GM21381 (cell line): ENCODE measurements around the gene NPIPB9.
A peak's percentile ranks its signal among the peaks of the same experiment; 100 is the strongest.
"Not testable (repeated sequence)": the region's sequence is repeated elsewhere in the genome, so short reads cannot be mapped to it uniquely, and the experiment has no call there.

Experiments
- ATAC-seq: cut with Tn5 transposase; IDR thresholded peaks from one replicate; pipeline ENCODE4 v1.9.1; 2021; ENCODE audit warnings: mild to moderate bottlenecking, moderate library complexity; ENCODE audit not compliant: unreplicated experiment

Gene NPIPB9

DNA sequence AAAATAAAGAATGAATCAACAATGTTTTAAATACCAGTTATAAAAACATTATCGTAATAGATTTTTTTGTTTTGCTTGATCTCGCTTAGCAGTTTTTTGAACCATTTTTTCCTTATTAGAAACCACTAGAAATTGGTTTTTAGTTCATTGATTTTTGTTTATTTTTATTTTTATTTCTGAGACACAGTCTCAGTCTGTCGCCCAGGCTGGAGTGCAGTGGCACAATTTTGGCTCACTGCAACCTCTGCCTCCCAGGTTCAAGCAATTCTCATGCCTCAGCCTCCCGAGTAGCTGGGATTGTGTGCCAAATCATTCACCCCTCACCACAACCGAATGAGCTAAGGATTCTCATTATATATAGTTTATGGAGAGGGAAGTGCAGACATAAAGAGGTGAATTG is at the start of gene NPIPB9:
Gene NPIPB9, plus strand, starts transcription at position 301 of the 400 bp plus-strand sequence.
- not testable (repeated sequence) for ATAC-seq

GRCh38 chr16:28704246-28704645 is 47.3 kb upstream of the NPIPB9 start:
- ATAC-seq: not testable (repeated sequence)

- ATAC-seq: peak; percentile 98
These were observed 40.1 kb upstream of the NPIPB9 start, which contains the start of gene EIF3C for GRCh38 chr16:28711220-28712083. Gene EIF3C, plus strand, starts transcription at chr16:28711464. Its CDS starts 223 bp downstream, at chr16:28711687.

GRCh38 chr16:28722852-28723650 is 28.5 kb upstream of the NPIPB9 start:
- ATAC-seq: not testable (repeated sequence)

DNA sequence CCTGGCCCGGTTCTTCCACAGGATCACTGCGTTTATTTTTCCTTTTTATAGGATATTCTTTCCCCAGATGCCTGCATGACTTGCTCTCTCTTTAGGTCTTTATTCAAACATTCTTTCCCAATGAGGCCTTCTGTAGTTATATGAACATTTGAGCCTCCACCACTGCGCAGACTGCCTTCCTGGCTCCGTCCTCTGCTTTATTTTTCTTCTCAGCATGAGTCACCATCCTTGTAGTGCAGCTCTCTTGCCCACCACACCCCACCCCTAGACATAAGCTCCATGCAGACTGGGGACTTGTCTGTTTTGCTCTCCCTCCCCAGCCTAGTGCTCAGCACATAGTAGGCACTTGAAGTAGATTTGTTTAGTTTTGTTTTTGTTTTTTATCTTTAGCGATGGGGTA is 20.3 kb upstream of the NPIPB9 start:
- not testable (repeated sequence) for ATAC-seq

DNA sequence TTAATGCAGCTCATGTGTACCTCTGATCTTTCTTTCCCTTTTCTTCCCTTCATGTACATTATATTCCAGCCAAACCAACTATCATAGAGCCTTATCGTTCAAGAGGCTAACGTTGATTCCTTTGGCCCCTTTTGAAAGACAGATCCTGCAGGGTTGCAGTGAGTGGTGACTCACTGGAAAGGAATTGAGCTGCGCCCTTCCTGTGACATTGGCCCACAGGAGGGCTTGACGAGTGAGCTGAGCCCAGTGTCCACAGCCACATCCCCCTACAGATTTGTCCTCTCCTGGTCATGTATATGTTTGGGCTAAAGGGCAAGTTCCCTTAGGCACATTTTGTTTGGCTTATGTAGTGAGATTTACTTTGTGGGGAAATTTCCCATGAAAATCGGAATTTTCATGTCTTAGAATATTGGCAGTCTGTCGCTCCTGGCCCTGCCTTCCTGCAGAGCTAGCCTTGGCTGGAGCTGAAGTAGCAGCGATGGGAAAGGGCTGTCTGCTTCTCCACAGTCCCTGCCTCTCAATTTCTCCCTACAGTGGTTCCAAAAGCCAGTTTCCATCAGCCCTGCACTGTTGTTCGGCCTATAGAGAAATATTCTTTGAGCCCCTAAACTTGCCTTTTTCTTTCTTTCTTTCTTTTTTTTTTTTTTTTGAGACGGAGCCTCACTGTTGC is 19.0 kb upstream of the NPIPB9 start:
- ATAC-seq: not testable (repeated sequence)

DNA sequence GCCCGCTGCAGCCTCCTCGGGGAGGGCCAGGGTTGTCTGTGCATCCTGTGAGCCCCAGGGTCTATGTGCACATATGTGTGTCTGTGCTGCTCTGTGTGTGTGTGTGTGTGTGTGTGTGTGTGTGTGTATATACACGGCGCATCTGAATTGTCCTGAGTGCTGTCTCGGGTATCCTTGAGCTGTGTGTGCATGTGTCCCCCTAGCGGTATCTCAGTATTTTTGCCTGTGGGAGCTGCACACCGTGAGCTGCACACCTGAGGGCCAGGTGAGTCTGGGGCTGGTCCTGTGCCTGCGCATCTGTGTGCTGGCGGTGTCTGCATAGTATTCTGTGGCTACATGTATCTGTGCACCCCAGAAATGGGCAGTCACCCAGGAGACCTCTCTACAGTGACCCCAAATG is 11.8 kb upstream of the NPIPB9 start:
- not testable (repeated sequence) for ATAC-seq

DNA sequence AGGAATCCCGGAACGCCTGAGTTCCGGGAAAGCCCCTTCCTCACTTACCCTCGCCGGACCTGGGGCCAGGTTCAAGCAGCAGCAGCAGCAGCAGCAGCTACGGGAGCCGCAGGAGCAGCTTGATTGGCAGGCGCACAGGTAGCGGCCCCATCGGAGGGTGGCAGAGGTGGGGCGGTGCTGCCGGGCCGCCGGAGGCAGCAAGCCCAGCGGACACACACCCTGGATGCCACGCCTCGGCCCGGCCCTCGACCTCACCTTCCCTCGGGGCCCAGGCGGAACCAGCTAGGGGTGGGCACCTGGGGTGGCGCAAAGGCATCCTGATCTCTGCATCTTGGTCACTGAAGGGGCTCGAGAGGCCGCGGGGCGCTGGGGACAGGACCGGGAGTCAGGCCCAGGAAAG is 11.0 kb upstream of the NPIPB9 start:
- not testable (repeated sequence) for ATAC-seq

DNA sequence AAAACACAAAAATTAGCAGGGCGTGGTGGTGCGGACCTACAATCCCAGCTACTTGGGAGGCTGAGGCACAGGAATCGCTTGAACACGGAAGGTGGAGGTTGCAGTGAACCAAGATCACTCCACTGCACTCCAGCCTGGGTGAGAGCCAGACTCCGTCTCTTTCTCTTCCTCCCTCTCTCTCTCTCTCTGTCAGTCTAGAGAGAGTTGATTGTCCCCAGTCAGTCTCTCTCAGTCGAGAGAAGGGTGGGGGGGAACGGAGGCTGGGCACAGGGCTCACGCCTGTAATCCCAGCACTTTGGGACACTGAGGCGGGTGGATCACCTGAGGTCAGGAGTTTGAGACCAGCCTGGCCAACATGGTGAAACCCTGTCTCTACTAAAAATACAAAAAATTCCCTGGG is 10.3 kb upstream of the NPIPB9 start:
- not testable (repeated sequence) for ATAC-seq

DNA sequence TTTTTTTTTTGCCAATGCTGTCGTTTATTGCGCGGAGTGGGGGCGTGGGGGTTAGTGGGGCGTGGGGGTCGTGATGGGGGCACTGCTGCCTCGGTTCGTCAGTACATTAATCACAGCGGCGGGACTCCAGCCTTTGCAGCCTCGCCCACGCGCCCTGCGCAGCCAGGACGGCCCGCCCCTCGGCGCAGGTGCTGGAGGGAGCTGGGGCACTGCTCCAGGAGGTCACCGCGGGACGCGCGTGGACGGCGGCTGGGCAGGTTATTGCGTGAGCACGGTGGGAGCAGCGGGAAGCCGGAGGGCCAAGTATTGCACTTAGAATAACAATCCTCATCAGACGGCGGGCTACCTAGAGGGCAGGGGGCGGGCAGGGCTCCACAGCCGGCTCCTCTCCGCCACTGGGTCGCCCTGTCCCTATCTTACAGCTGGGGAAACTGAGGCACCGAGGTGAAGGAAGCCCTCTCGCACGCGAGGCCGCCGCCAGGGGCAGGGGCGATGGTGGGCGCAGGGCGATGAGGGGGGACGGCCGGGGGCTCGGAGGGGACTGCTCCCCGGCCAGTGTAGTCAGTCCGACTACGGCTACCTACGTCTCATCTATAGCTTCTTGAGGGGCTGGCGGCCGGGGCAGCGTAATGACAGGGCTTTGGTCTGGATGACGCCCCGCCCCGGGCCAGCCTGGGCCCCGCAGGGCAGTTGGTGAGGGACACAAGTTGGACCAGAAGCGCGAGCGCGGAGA is 4.8 kb upstream of the NPIPB9 start:
- ATAC-seq: not testable (repeated sequence)

DNA sequence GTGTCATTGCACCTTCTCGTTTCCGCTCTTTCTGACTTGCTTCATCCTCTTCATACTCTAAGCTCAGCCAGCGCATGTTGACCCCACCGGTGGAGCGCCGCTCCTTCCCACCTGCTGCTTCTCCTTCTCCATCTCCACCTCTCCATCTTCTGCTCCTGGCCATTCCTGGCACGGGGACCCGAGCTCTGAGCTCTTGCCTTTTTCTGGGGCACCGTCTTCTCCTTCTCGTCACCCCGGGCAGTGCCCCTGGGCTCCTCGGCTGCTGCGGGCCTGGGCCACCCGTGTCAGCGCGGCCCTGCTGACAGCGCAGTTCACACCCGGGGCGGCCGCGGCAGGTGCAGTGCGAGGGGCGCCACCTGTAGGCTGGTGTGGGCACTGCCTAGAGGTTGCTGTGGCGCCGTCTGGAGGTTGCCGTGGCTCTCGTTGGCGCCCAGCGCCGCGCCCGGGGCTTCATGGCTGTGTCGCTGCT is 1.6 kb upstream of the NPIPB9 start:
- peak; percentile 96 for ATAC-seq

GRCh38 chr16:28750469-28751067 is 1.0 kb upstream of the NPIPB9 start:
- ATAC-seq: peak; percentile 36

DNA sequence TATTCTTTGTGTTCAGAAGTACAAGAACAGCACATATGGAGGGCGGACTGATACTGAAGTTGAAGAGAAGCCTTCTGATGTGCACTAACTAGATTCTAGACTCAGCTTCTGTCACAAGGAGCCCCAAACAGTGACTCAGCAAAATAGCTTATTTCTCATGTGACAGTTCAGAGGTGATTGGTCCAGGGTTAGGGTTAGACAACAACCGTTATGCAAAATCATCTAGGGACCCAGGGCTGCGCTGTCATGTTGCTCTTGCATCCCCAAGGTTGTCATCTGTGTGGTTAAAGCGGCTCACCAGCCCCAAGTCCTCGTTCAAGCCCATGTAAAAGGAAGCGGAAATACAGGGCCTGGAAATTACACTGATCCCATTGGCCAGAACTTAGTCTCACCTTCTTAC is 30.1 kb downstream of the NPIPB9 start:
- not testable (repeated sequence) for ATAC-seq

DNA sequence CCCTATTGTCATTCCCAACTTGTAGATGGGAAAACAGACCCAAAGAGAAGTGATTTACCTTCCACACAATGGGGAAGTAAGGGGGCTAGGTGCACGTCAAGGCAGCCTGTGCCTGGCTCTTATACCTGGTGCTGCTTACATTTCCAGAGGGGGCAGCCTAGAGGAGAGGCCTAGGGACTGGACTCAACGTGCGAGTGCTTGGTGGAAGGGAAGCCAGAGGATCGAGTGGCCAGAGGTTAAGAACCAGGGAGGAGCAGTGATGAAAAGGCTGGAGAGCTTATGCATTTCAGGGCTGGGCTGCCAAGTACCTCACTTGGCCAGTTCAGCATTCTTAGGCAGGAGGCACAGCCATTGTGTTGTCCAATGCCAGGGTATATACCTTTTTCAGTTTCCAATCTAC is 30.8 kb downstream of the NPIPB9 start:
- ATAC-seq: not testable (repeated sequence)

DNA sequence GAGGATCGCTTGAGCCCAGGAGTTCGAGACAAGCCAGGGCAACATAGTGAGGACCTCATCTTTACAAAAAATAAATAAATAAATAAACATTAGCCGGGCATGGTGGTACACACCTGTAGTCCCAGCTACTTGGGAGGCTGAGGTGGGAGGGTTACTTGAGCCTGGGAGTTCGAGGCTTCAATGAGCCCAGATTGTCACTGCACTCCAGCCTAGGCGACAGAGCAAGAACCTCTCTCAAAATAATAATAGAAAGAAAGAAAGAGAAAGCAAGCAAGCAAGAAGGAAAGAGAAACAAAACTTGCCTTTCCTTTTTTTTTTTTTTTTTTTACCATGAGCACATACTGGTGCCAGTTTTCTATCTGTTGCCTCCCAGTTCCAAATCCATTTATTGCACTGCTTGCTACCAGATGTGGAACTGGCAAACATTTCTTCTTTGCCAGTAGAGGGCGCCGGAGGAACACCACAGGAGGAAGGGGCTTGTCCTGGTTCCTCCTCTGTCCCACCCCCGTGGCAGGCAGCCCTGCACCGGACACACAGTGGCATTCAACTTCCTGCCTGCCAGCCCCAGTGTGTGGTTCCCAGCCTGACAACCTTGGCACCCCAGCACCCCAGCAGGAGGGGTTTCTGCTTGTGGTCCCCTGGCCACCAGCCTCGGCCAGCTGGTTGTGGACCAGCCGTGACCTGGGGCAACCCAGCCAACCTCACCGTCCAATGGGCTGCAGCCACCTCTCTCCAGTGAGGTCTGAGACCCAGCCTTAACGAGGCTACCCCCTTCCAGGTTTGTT is 50.8 kb downstream of the NPIPB9 start:
- peak; percentile 78 for ATAC-seq

- ATAC-seq: not testable (repeated sequence)
These were observed 56.0 kb downstream of the NPIPB9 start for GRCh38 chr16:28807445-28808120.

- no peak for ATAC-seq
These were observed 68.4 kb downstream of the NPIPB9 start for GRCh38 chr16:28820016-28820415.

DNA sequence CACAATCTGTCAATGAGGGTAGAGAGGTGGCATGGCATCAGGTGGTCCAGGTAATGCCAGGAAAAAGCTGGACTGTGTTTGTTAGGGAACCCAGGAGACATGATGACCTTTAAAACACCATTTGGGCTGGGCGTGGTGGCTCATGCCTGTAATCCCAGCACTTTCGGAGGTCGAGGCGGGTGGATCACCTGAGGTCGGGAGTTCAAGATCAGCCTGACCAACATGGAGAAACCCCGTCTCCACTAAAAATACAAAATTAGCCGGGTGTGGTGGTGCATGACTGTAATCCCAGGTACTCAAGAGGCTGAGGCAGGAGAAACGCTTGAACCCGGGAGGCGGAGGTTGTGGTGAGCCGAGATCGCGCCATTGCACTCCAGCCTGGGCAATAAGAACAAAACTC is 69.0 kb downstream of the NPIPB9 start:
- not testable (repeated sequence) for ATAC-seq
